ENCODE measurements around the gene NMNAT2. TPM values are rescaled to one million over a fixed set of nuclear protein-coding genes. Genes with fewer than 3 reads are reported as not detected.

NMNAT2 gene
- total and polyA plus RNA-seq, 10 of the 15 experiments (the other 5 are each of a cell fraction or from before 2014, with no cell fraction given): 0.02 to 2.0 (median 0.60) TPM

DNA sequence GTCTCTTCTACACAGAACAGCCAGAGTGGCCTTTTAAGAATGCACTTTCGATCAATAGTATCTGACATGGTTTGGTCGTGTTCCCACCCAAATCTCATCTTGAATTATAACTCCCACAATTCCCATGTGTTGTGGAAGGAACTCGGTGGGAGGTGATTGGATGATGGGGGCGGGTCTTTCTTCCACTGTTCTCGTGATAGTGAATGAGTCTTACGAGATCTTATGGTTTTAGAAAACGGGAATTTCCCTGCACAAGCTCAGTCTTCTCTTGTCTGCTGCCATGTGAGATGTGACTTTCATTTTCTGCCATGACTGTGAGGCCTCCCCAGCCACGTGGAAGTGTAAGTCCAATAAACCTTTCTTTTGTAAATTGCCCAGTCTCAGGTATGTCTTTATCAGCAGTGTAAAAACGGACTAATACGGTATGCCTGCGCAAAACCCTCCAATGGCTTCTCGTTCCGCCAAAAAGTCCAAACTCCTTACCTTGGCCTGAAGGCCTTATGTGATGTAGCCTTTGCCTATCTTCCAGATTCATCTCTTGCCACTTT is 31.1 kb upstream of the NMNAT2 start (continued):
- no peak for TF ChIP-seq ETV6 (conservative IDR thresholded peaks at IDR 0.05 in 1 of 2, IDR thresholded peaks at IDR 0.05 in 1 of 2; ENCODE audit: borderline replicate concordance in 1 of 2, low read depth in 1 of 2)
- no peak for TF ChIP-seq CEBPB (IDR thresholded peaks at IDR 0.05; ENCODE audit: borderline replicate concordance in 1 of 2, low read depth in 2 of 2, low read length in 2 of 2)

DNA sequence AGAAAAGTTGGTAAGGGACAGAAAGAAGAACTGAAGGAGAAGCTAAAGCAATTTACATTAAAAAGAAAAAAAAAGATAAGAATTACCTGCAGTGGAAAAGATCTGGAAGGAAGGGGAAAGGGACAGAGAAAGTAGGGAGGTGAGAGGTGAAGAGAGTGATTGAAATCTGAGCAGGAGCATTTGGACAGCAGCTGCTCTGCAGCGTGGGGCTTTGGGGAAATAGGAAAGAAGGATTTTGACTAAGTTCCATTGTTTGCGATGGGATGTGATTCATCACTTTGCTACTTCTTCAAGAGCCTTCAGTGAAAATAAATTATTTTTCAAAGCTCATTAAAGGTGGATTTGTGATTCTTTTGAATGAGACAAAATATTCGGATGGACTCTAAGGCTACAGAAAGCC is 26.1 kb upstream of the NMNAT2 start:
- intact Hi-C loops (cut with micrococcal nuclease; ENCODE audit: unreplicated experiment): no loop called here
- no TSS peak for BruUV-seq (replicated peaks)
- no peak for ATAC-seq
- Histone ChIP-seq H3K9me3 (replicated peaks; ENCODE audit: control insufficient read depth, insufficient read depth, low read length) (no peaks in the 10 kb centered on the region), H3K27ac (ENCODE audit: control insufficient read depth, insufficient read depth) (no peak overlapping the region), H3K4me2 (ENCODE audit: control insufficient read depth, insufficient read depth) (no peak overlapping the region), H3K27me3 (replicated peaks in 1 of 2; ENCODE audit: control insufficient read depth in 2 of 2, insufficient read depth in 2 of 2, low read length in 1 of 2) (no peaks in the 10 kb centered on the region), H2AFZ (ENCODE audit: control insufficient read depth, low read depth, low read length) (no peak overlapping the region), H3K36me3 (ENCODE audit: control insufficient read depth in 2 of 2, insufficient read depth in 2 of 2, low read length in 1 of 2) (no peaks in the 10 kb centered on the region), H3K4me1 (ENCODE audit: control insufficient read depth, insufficient read depth, low read length) (no peaks in the 10 kb centered on the region), H3K79me2 (ENCODE audit: control insufficient read depth, insufficient read depth, low read length) (no peaks in the 10 kb centered on the region), H3K4me3 (no peak overlapping the region), H3K9ac (ENCODE audit: control insufficient read depth, insufficient read depth, low read length) (no peak overlapping the region), H4K20me1 (ENCODE audit: control insufficient read depth, insufficient read depth) (no peaks in the 10 kb centered on the region)
- DNase-seq (ENCODE audit: low read depth, low spot score): no peak
- RAD21 ChIA-PET (ENCODE audit: unreplicated experiment): no interaction called here
- TF ChIP-seq KAT2A (conservative IDR thresholded peaks at IDR 0.05; ENCODE audit: control insufficient read depth, low read depth, low read length) (no peak), CHD4 (IDR thresholded peaks at IDR 0.05) (no peak), CBX3 (IDR thresholded peaks at IDR 0.05; ENCODE audit: borderline replicate concordance, low read depth) (no peak), MYB (IDR thresholded peaks at IDR 0.05; ENCODE audit: borderline replicate concordance, low read depth, low read length) (no peak), SUPT20H (IDR thresholded peaks at IDR 0.05; ENCODE audit: borderline replicate concordance, control insufficient read depth, low read depth, low read length) (no peak), CHD2 (IDR thresholded peaks at IDR 0.05; ENCODE audit: borderline replicate concordance, low read depth, low read length) (no peak), TCF7 (IDR thresholded peaks at IDR 0.05; ENCODE audit: borderline replicate concordance) (no peak), CBFB (IDR thresholded peaks at IDR 0.05; ENCODE audit: low read depth) (no peak), STAT1 (conservative IDR thresholded peaks at IDR 0.05) (no peak), EGR1 (IDR thresholded peaks at IDR 0.05; ENCODE audit: borderline replicate concordance in 1 of 2, low read depth in 2 of 2, low read length in 2 of 2) (no peak)
- TF ChIP-seq, protein P1, sequence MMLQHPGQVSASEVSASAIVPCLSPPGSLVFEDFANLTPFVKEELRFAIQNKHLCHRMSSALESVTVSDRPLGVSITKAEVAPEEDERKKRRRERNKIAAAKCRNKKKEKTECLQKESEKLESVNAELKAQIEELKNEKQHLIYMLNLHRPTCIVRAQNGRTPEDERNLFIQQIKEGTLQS (IDR thresholded peaks at IDR 0.05; ENCODE audit: borderline replicate concordance, extremely low read depth, low read depth, low read length): no peak
- TF ChIP-seq, protein P2, sequence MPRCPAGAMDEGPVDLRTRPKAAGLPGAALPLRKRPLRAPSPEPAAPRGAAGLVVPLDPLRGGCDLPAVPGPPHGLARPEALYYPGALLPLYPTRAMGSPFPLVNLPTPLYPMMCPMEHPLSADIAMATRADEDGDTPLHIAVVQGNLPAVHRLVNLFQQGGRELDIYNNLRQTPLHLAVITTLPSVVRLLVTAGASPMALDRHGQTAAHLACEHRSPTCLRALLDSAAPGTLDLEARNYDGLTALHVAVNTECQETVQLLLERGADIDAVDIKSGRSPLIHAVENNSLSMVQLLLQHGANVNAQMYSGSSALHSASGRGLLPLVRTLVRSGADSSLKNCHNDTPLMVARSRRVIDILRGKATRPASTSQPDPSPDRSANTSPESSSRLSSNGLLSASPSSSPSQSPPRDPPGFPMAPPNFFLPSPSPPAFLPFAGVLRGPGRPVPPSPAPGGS (IDR thresholded peaks at IDR 0.05; ENCODE audit: borderline replicate concordance, insufficient read depth, low read depth, low read length, poor library complexity, severe bottlenecking): no peak
- TF ChIP-seq, protein P3, sequence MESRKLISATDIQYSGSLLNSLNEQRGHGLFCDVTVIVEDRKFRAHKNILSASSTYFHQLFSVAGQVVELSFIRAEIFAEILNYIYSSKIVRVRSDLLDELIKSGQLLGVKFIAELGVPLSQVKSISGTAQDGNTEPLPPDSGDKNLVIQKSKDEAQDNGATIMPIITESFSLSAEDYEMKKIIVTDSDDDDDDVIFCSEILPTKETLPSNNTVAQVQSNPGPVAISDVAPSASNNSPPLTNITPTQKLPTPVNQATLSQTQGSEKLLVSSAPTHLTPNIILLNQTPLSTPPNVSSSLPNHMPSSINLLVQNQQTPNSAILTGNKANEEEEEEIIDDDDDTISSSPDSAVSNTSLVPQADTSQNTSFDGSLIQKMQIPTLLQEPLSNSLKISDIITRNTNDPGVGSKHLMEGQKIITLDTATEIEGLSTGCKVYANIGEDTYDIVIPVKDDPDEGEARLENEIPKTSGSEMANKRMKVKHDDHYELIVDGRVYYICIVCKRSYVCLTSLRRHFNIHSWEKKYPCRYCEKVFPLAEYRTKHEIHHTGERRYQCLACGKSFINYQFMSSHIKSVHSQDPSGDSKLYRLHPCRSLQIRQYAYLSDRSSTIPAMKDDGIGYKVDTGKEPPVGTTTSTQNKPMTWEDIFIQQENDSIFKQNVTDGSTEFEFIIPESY (IDR thresholded peaks at IDR 0.05): no peak
- FAIRE-seq: no peak
- CTCF ChIA-PET: interaction anchor here (0.6 to 0.9 kb wide), 3 partner anchors 11 to 317 kb away, joined by 3 read pairs; no protein-coding TSS in a partner anchor
- in situ Hi-C loops (cut with MboI): no loop called here
- SMC1A ChIA-PET (ENCODE audit: uncharacterized antibody, unreplicated experiment): interaction anchor here (0.7 to 0.9 kb wide), 2 partner anchors 10 to 25 kb away, joined by 3 read pairs; no protein-coding TSS in a partner anchor
- 66% methylated on average over 3 of the region's 3 CpGs for WGBS (ENCODE audit: insufficient coverage, insufficient replicate concordance, low lambda C conversion rate, missing lambda C conversion rate)
- POLR2A ChIA-PET: interaction anchor here (0.5 kb wide), 1 partner anchor 62 kb away, joined by 4 read pairs; no protein-coding TSS in a partner anchor

Measured in GM12878 (cell line).